Right lobe of liver (tissue), 4 donors: ENCODE data around the gene EPHB1.

Experiments
- POLR2A ChIP-seq: fragments of 450-650 bp; IDR thresholded peaks from one replicate; pipeline ENCODE4 v1.6.1; 2017; ENCODE audit warnings: antibody characterized with exemption, mild to moderate bottlenecking
- TF ChIP-seq, protein P1 (sequence below), 4 donors: fragments of 200-600 bp in 3 of 4; fragments of 450-650 bp in 1 of 4; IDR thresholded peaks; one replicate each; pipeline versions ENCODE4 v1.5.1 to v1.8.0; 2016 to 2022; ENCODE audit warnings: antibody characterized with exemption in 4 of 4, mild to moderate bottlenecking in 2 of 4
- donor health status: DM: no; HTN: no; CAD: no.
- donor health status: DM: no; HTN: no; CAD: no.
- donor health status: DM: no; HTN: yes; CAD: no.

DNA sequence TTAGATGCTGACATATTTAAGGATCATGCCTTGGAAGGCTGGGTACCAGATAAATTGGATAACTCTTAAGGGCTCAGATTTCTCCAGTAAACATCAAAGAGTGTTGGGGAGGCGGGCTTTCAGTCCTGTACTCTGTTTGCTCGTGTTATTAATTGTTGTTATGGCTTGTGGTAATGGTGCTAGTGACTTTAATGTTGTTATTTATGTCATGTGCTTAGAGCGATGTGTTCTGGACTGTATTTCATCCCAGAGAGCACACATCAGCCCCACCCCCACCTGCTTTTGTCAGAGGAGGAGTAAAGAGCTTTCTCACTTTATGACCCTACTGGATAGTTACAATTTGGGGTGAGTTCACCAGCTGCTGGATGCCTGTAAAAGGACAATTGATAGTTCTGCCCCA is 386.3 kb downstream of the EPHB1 start:
- TF ChIP-seq, protein P1, sequence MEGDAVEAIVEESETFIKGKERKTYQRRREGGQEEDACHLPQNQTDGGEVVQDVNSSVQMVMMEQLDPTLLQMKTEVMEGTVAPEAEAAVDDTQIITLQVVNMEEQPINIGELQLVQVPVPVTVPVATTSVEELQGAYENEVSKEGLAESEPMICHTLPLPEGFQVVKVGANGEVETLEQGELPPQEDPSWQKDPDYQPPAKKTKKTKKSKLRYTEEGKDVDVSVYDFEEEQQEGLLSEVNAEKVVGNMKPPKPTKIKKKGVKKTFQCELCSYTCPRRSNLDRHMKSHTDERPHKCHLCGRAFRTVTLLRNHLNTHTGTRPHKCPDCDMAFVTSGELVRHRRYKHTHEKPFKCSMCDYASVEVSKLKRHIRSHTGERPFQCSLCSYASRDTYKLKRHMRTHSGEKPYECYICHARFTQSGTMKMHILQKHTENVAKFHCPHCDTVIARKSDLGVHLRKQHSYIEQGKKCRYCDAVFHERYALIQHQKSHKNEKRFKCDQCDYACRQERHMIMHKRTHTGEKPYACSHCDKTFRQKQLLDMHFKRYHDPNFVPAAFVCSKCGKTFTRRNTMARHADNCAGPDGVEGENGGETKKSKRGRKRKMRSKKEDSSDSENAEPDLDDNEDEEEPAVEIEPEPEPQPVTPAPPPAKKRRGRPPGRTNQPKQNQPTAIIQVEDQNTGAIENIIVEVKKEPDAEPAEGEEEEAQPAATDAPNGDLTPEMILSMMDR (IDR thresholded peaks at IDR 0.05), result no peak
- no peak for TF ChIP-seq POLR2A
